Ovary (tissue), 9 donors: ENCODE measurements around the gene SLC26A1. TPM values are rescaled to one million over a fixed set of nuclear protein-coding genes. Genes with fewer than 3 reads are reported as not detected.

Source experiments
- DNase-seq, 5 donors: peaks; one replicate each; pipeline ENCODE4 v3.0.0-alpha.2; 2019 to 2020
- H3K27ac ChIP-seq, 2 donors: fragments of 200-600 bp; one replicate each; pipeline versions ENCODE4 v1.5.1 to v1.8.0; 2019 to 2022
- H3K27me3 ChIP-seq: fragments of 200-600 bp; one replicate; pipeline ENCODE4 v1.8.0; 2022
- H3K36me3 ChIP-seq: fragments of 200-600 bp; sonication (generic); one replicate; pipeline ENCODE4 v1.5.1; 2019
- H3K4me1 ChIP-seq: one replicate; pipeline ENCODE4 v1.8.1; 2013; ENCODE audit warnings: mild to moderate bottlenecking, moderate library complexity; ENCODE audit not compliant: insufficient read depth
- H3K4me3 ChIP-seq: fragments of 200-600 bp; sonication (generic); one replicate; pipeline ENCODE4 v1.5.1; 2017
- H3K9me3 ChIP-seq, 2 donors: fragments of 200-600 bp in 1 of 2; sonication (generic) in 1 of 2; one replicate each; pipeline versions ENCODE4 v1.5.1 to v1.8.1; 2013 to 2019; ENCODE audit warnings: mild to moderate bottlenecking in 1 of 2, moderate library complexity in 1 of 2
- CTCF ChIP-seq, 3 donors: fragments of 450-650 bp in 2 of 3; fragments of 200-600 bp in 1 of 3; IDR thresholded peaks; one replicate each; pipeline versions ENCODE4 v1.5.1 to v1.8.0; 2016 to 2022; ENCODE audit warnings: antibody characterized with exemption in 3 of 3, mild to moderate bottlenecking in 1 of 3
- EP300 ChIP-seq: sonication (generic); formaldehyde crosslinking; IDR thresholded peaks from one replicate; pipeline ENCODE4 v1.6.1; 2017; ENCODE audit warnings: antibody characterized with exemption
- POLR2A ChIP-seq: fragments of 450-650 bp; IDR thresholded peaks from one replicate; pipeline ENCODE4 v1.6.1; 2017; ENCODE audit warnings: antibody characterized with exemption, mild to moderate bottlenecking, moderate library complexity
- WGBS, 3 donors: extraction: QIAGEN DNeasy Blood & Tissue Kit in 1 of 3; methylation state at CpG; one replicate each; pipeline versions ENCODE4 v1.1.5 to v1.1.7; 2013 to 2017; 5-methylcytosine and 5-hydroxymethylcytosine counted together
- intact Hi-C, 4 donors: fragments of 100-400 bp; cut with DNase I; formaldehyde crosslinking; loops; one replicate each; pipeline versions ENCODE4 v1.11.0 to v1.15.1; 2022 to 2023
- polyA plus RNA-seq, 2 donors: library from polyadenylated mRNA; stranded (reverse); fragments of 200-250 nt in 1 of 2; fragments of 350-450 nt in 1 of 2; fragmentation: Illumina TruSeq in 1 of 2; extraction: RNeasy Lipid Tissue Mini Kit (QIAGEN cat#74804) in 1 of 2; gene quantifications; one replicate each; pipeline ENCODE4 v1.2.3, GENCODE V29; 2013 to 2014
- total RNA-seq, 7 donors: library from RNA; depleted of rRNA in 2 of 7; stranded (reverse); fragments of >200 nt in 2 of 7; fragmentation: NEBNext Ultra II Directional in 3 of 7; extraction: Animal tissue kit (Norgen Biotek cat#: 25700) in 3 of 7; gene quantifications; one replicate each; pipeline versions ENCODE4 v1.1.0 to v1.2.4, GENCODE V29; 2016 to 2023
- donor health status: DM: no; HTN: no; CAD: no; lungs with moderate emphysema.
- donor health status: DM: no; HTN: no; CAD: no.
- donor health status: Bipolar disorder and iron deficiency.
- donor health status: DM: yes; HTN: yes; CAD: no.
- donor health status: DM: no; HTN: no; CAD: no.
- donor health status: DM: yes; HTN: yes; CAD: no.

SLC26A1 gene
- total and polyA plus RNA-seq, 9 donors = 0.10 to 1.1 (median 0.25) TPM; not detected in 1

GRCh38 chr4:952881-953573 is 40.2 kb downstream of the SLC26A1 start:
- Histone ChIP-seq H3K27ac (no peak overlapping the region), H3K4me1 (no peaks in the 10 kb centered on the region), H3K9me3 (no peaks in the 10 kb centered on the region), H3K36me3 (no peaks in the 10 kb centered on the region), H3K4me3 (no peak overlapping the region), H3K27me3 (no peaks in the 10 kb centered on the region)
- 94 to 97% (median 97%) methylated on average over 28 of the region's 28 CpGs for WGBS, 3 donors
- TF ChIP-seq CTCF (IDR thresholded peaks at IDR 0.05) = no peak
- no peak for TF ChIP-seq EP300
- TF ChIP-seq POLR2A = no peak
- peak in 1 of 5 donors; percentile 12 for DNase-seq
- intact Hi-C loops = no loop called here

- 80 to 82% (median 81%) methylated on average over 23 of the region's 23 CpGs for WGBS, 3 donors
- Histone ChIP-seq H3K27me3 (no peaks in the 10 kb centered on the region), H3K27ac (no peak overlapping the region), H3K9me3 (no peaks in the 10 kb centered on the region), H3K36me3 (no peaks in the 10 kb centered on the region), H3K4me3 (no peak overlapping the region), H3K4me1 (no peaks in the 10 kb centered on the region)
- DNase-seq = no peak
- TF ChIP-seq CTCF (IDR thresholded peaks at IDR 0.05) (no peak), EP300 (no peak), POLR2A (no peak)
- intact Hi-C loops = no loop called here
Measured at GRCh38 chr4:951594-952468, 41.4 kb downstream of the SLC26A1 start.

GRCh38 chr4:951186-951585 is 42.0 kb downstream of the SLC26A1 start:
- 68 to 76% (median 73%) methylated on average over 7 of the region's 7 CpGs for WGBS, 3 donors
- DNase-seq = no peak
- Histone ChIP-seq H3K27me3 (no peaks in the 10 kb centered on the region), H3K27ac (no peak overlapping the region), H3K4me3 (no peak overlapping the region), H3K9me3 (no peaks in the 10 kb centered on the region), H3K4me1 (no peaks in the 10 kb centered on the region), H3K36me3 (no peaks in the 10 kb centered on the region)
- intact Hi-C loops = no loop called here
- TF ChIP-seq POLR2A (no peak), CTCF (IDR thresholded peaks at IDR 0.05) (no peak), EP300 (no peak)

- no peaks in the 10 kb centered on the region for H3K27me3 ChIP-seq
- TF ChIP-seq POLR2A (no peak), CTCF (IDR thresholded peaks at IDR 0.05) (no peak), EP300 (no peak)
- H3K4me1 ChIP-seq = no peaks in the 10 kb centered on the region
- no peak overlapping the region for H3K27ac ChIP-seq
- no peak for DNase-seq
- intact Hi-C loops = no loop called here
- H3K36me3 ChIP-seq = no peaks in the 10 kb centered on the region
- no peak overlapping the region for H3K4me3 ChIP-seq
- no peaks in the 10 kb centered on the region for H3K9me3 ChIP-seq
- WGBS, 3 donors = 88 to 90% (median 89%) methylated on average over 30 of the region's 30 CpGs
Measured at GRCh38 chr4:950136-951020, 42.8 kb downstream of the SLC26A1 start.
